ENCODE measurements around the gene EEFSEC. TPM values are rescaled to one million over a fixed set of nuclear protein-coding genes. Genes with fewer than 3 reads are reported as not detected.

Gene EEFSEC
- total RNA-seq, 1 donor from 2014 or later, result 24.6 TPM

GRCh38 chr3:128329491-128330213 lies 176.4 kb downstream of the EEFSEC start:
- H3K4me1 ChIP-seq, result peaks cover 1% of the 10 kb centered on the region
- DNase-seq (ENCODE audit: extremely low spot score in 2 of 2), result no peak
- intact Hi-C loops (cut with DNase I), result no loop called here
- no peaks in the 10 kb centered on the region for H3K36me3 ChIP-seq
- no peak overlapping the region for H3K27ac ChIP-seq
- no peak for TF ChIP-seq CTCF (IDR thresholded peaks at IDR 0.05)
- no peak for TF ChIP-seq POLR2AphosphoS5 (IDR thresholded peaks at IDR 0.05; ENCODE audit: insufficient read depth in 1 of 2, low read depth in 1 of 2)
- no peak for TF ChIP-seq POLR2A (IDR thresholded peaks at IDR 0.05)
- no peak overlapping the region for H3K4me3 ChIP-seq
- H3K27me3 ChIP-seq, result no peaks in the 10 kb centered on the region
- no peaks in the 10 kb centered on the region for H3K9me3 ChIP-seq

GRCh38 chr3:128330214-128330842 lies 177.0 kb downstream of the EEFSEC start:
- H3K9me3 ChIP-seq, result no peaks in the 10 kb centered on the region
- H3K4me1 ChIP-seq, result peaks cover 5% of the 10 kb centered on the region
- no peaks in the 10 kb centered on the region for H3K27me3 ChIP-seq
- DNase-seq (ENCODE audit: extremely low spot score in 2 of 2), result no peak
- H3K27ac ChIP-seq, result no peak overlapping the region
- no peak overlapping the region for H3K4me3 ChIP-seq
- TF ChIP-seq POLR2A (IDR thresholded peaks at IDR 0.05), result no peak
- no peak for TF ChIP-seq CTCF (IDR thresholded peaks at IDR 0.05)
- TF ChIP-seq POLR2AphosphoS5 (IDR thresholded peaks at IDR 0.05; ENCODE audit: insufficient read depth in 1 of 2, low read depth in 1 of 2), result no peak
- intact Hi-C loops (cut with DNase I), result no loop called here
- no peaks in the 10 kb centered on the region for H3K36me3 ChIP-seq

GRCh38 chr3:128334086-128334645 lies 180.9 kb downstream of the EEFSEC start:
- TF ChIP-seq POLR2AphosphoS5 (IDR thresholded peaks at IDR 0.05; ENCODE audit: insufficient read depth in 1 of 2, low read depth in 1 of 2), result no peak
- no peak for TF ChIP-seq POLR2A (IDR thresholded peaks at IDR 0.05)
- no peak for TF ChIP-seq CTCF (IDR thresholded peaks at IDR 0.05)
- no peak for DNase-seq (ENCODE audit: extremely low spot score in 2 of 2)
- Histone ChIP-seq H3K4me3 (no peak overlapping the region), H3K27me3 (no peaks in the 10 kb centered on the region), H3K4me1 (peaks cover 5% of the 10 kb centered on the region), H3K27ac (no peak overlapping the region), H3K9me3 (no peaks in the 10 kb centered on the region), H3K36me3 (no peaks in the 10 kb centered on the region)
- intact Hi-C loops (cut with DNase I), result no loop called here

- no peak for DNase-seq (ENCODE audit: extremely low spot score in 2 of 2)
- Histone ChIP-seq H3K27me3 (no peaks in the 10 kb centered on the region), H3K4me3 (no peak overlapping the region), H3K36me3 (no peaks in the 10 kb centered on the region), H3K27ac (no peak overlapping the region), H3K4me1 (peaks cover 5% of the 10 kb centered on the region), H3K9me3 (no peaks in the 10 kb centered on the region)
- TF ChIP-seq POLR2AphosphoS5 (IDR thresholded peaks at IDR 0.05; ENCODE audit: insufficient read depth in 1 of 2, low read depth in 1 of 2) (no peak), POLR2A (IDR thresholded peaks at IDR 0.05) (no peak)
- intact Hi-C loops (cut with DNase I), result no loop called here
These were observed 181.5 kb downstream of the EEFSEC start for GRCh38 chr3:128334766-128335165.

GRCh38 chr3:128335621-128336296 lies 182.5 kb downstream of the EEFSEC start:
- Histone ChIP-seq H3K27me3 (no peaks in the 10 kb centered on the region), H3K36me3 (no peaks in the 10 kb centered on the region), H3K9me3 (no peaks in the 10 kb centered on the region), H3K4me3 (no peak overlapping the region), H3K4me1 (peaks cover 5% of the 10 kb centered on the region), H3K27ac (no peak overlapping the region)
- TF ChIP-seq POLR2AphosphoS5 (IDR thresholded peaks at IDR 0.05; ENCODE audit: insufficient read depth in 1 of 2, low read depth in 1 of 2) (no peak), CTCF (IDR thresholded peaks at IDR 0.05) (no peak), POLR2A (IDR thresholded peaks at IDR 0.05) (no peak)
- intact Hi-C loops (cut with DNase I), result no loop called here
- DNase-seq (ENCODE audit: extremely low spot score in 2 of 2), result no peak
